K562 (cell line): Measurements from ENCODE around the gene USP6. TPM values are rescaled to one million over a fixed set of nuclear protein-coding genes. Genes with fewer than 3 reads are reported as not detected.
A peak's percentile ranks its signal among the peaks of the same experiment; 100 is the strongest.

Experiments
- CHAMP1 ChIP-seq: fragments of 450-650 bp; IDR thresholded peaks from 2 replicates; pipeline ENCODE4 v1.6.1; 2016; ENCODE audit warnings: mild to moderate bottlenecking
- CREM ChIP-seq: IDR thresholded peaks from 2 replicates; pipeline ENCODE4 v1.6.1; 2014; ENCODE audit warnings: antibody characterized with exemption, low read depth
- CTCF ChIP-seq, 3 experiments: IDR thresholded peaks in 2 of 3; conservative IDR thresholded peaks in 1 of 3; 2 replicates each; pipeline ENCODE4 v1.5.1; 2011 to 2012; ENCODE audit warnings: low read length in 3 of 3, mild to moderate bottlenecking in 3 of 3, control low read depth in 2 of 3, improper control_type of control experiment in 1 of 3, inconsistent platforms in 1 of 3, low read depth in 1 of 3, mixed read lengths in 1 of 3, moderate library complexity in 1 of 3; ENCODE audit not compliant: insufficient read depth in 2 of 3
- EHMT2 ChIP-seq: fragments of 450-650 bp; IDR thresholded peaks from 2 replicates; pipeline ENCODE4 v1.6.1; 2018; ENCODE audit warnings: antibody characterized with exemption
- HNRNPLL ChIP-seq: fragments of 200-400 bp; formaldehyde crosslinking; IDR thresholded peaks from 2 replicates; pipeline ENCODE4 v1.6.1; 2017; ENCODE audit warnings: low read length, low read depth, mild to moderate bottlenecking; ENCODE audit not compliant: poor library complexity, severe bottlenecking
- L3MBTL2 ChIP-seq: fragments of 450-650 bp; IDR thresholded peaks from 2 replicates; pipeline ENCODE4 v1.6.1; 2016; ENCODE audit warnings: mild to moderate bottlenecking, moderate library complexity
- MAZ ChIP-seq, 2 experiments: fragments of 450-650 bp in 1 of 2; sonication (generic) in 1 of 2; formaldehyde crosslinking; IDR thresholded peaks in 1 of 2; conservative IDR thresholded peaks in 1 of 2; 2 replicates each; pipeline versions ENCODE4 v1.4.0 to v1.5.0; 2020; ENCODE audit warnings: mild to moderate bottlenecking in 1 of 2, missing genetic modification reagents in 1 of 2
- MGA ChIP-seq: fragments of 450-650 bp; IDR thresholded peaks from 2 replicates; pipeline ENCODE4 v1.6.1; 2016; ENCODE audit warnings: mild to moderate bottlenecking, moderate library complexity
- PHF8 ChIP-seq: fragments of 200-600 bp; sonication (generic); IDR thresholded peaks from 2 replicates; pipeline ENCODE4 v1.6.1; 2012; ENCODE audit warnings: mixed run types, mild to moderate bottlenecking, inconsistent platforms, low read length, moderate library complexity, borderline replicate concordance
- TAF7 ChIP-seq: fragments of 450-650 bp; IDR thresholded peaks from 2 replicates; pipeline ENCODE4 v1.6.1; 2016; ENCODE audit warnings: missing genetic modification characterization, missing compliant biosample characterization
- polyA plus RNA-seq, 8 experiments: library from polyadenylated mRNA; depleted of rRNA in 4 of 8; stranded (reverse) in 5 of 8; unstranded in 3 of 8; fragments of >200 nt; fragmentation: Nextera tagmentation in 2 of 8; fragmentation: Illumina TruSeq in 1 of 8; extraction: Ambion mirVana in 2 of 8; extraction: Trizol in 1 of 8; gene quantifications; 2 replicates each; pipeline versions ENCODE4 v1.2.1 to v1.2.3, GENCODE V29; 2011 to 2014; ENCODE audit warnings: inconsistent platforms in 1 of 8, missing spikeins in 1 of 8
- total RNA-seq, 7 experiments: library from RNA; depleted of rRNA in 6 of 7; stranded (reverse); fragments of >200 nt in 6 of 7; fragmentation: Illumina TruSeq in 2 of 7; extraction: Trizol in 2 of 7; gene quantifications; 2 replicates each; pipeline versions ENCODE4 v1.2.1 to v1.2.3, GENCODE V29; 2011 to 2021; ENCODE audit warnings: low replicate concordance in 1 of 7

Gene USP6
- total and polyA plus RNA-seq, 9 of the 15 experiments (the other 6 are each of a cell fraction or from before 2014, with no cell fraction given): 0.01 to 0.09 (median 0.04) TPM; not detected in 4

GRCh38 chr17:5191541-5192417 is 75.9 kb downstream of the USP6 start, which contains the start of gene ZNF594 (continued):
- peak; percentile 62 for TF ChIP-seq CREM
- TF ChIP-seq L3MBTL2: peak; percentile 79
- peak; percentile 46 for TF ChIP-seq MGA
- 0 out of 2 replicates have a peak, but pooled peaks have one; percentile 22 for TF ChIP-seq TAF7 (tag)
- peak; percentile 55 to 57; a peak in 3 of 4 replicates for TF ChIP-seq MAZ (CRISPR knock-in tag; conservative IDR thresholded peaks at IDR 0.05 in 1 of 2, IDR thresholded peaks at IDR 0.05 in 1 of 2)
- TF ChIP-seq CHAMP1: peak; percentile 91
- TF ChIP-seq CTCF (IDR thresholded peaks at IDR 0.05 in 2 of 3, conservative IDR thresholded peaks at IDR 0.05 in 1 of 3; ENCODE audit: insufficient read depth in 2 of 3, low read depth in 1 of 3, low read length in 3 of 3): peak; percentile 72 to 75 (median 73)
- TF ChIP-seq EHMT2: peak; percentile 69; the same call in 1 of the 2 replicates
- TF ChIP-seq PHF8: peak; percentile 87
- peak; percentile 50 for TF ChIP-seq HNRNPLL
